ENCODE data around the gene SHMT2.

GRCh38 chr12:57255916-57256315, 26.4 kb downstream of the SHMT2 start:
- TF ChIP-seq CTCF (IDR thresholded peaks at IDR 0.05) = no peak
- TF ChIP-seq POLR2A (IDR thresholded peaks at IDR 0.05) = no peak
